Panc1 (cell line): ENCODE results near the gene DCST2. TPM values are rescaled to one million over a fixed set of nuclear protein-coding genes. Genes with fewer than 3 reads are reported as not detected.

Experiments
- ATAC-seq: fragments of 200-7000 bp; cut with Tn5 transposase; 2 replicates; pipeline ENCODE4 v1.9.1; 2020; ENCODE audit warnings: mild to moderate bottlenecking, moderate library complexity
- BruUV-seq: library from RNA; stranded (reverse); fragments of 400-500 nt; replicated peaks from 2 replicates; lab custom pipeline; 2021; lab: Mats Ljungman, UMichigan
- CTCF ChIA-PET: fragments of 300-600 bp; sonication (Branson Sonifier 250); formaldehyde crosslinking; loops from one replicate; lab custom pipeline; 2022; ENCODE audit warnings: antibody characterized with exemption; lab: Charles Lee
- POLR2A ChIA-PET: fragments of 300-600 bp; sonication (Branson Sonifier 250); formaldehyde crosslinking; loops from one replicate; lab custom pipeline; 2022; ENCODE audit warnings: antibody characterized with exemption; lab: Charles Lee
- DNase-seq: peaks from one replicate; pipeline ENCODE4 v3.0.0-alpha.2; 2010; ENCODE audit warnings: low read depth, low spot score
- H3K27ac ChIP-seq: 2 replicates; pipeline ENCODE4 v1.5.1; 2011; ENCODE audit warnings: mild to moderate bottlenecking, low read length, inconsistent platforms
- H3K27me3 ChIP-seq: fragments of 200-500 bp; sonication (Bioruptor generic); 2 replicates; pipeline ENCODE4 v1.6.0; 2014; ENCODE audit warnings: low read length, inconsistent platforms; ENCODE audit not compliant: control insufficient read depth, insufficient read depth
- H3K36me3 ChIP-seq: fragments of 200-500 bp; sonication (Bioruptor generic); 2 replicates; pipeline ENCODE4 v1.5.1; 2014; ENCODE audit warnings: inconsistent platforms, mild to moderate bottlenecking, low read length, moderate library complexity; ENCODE audit not compliant: control insufficient read depth, insufficient read depth
- H3K4me1 ChIP-seq: 2 replicates; pipeline ENCODE4 v1.5.1; 2011; ENCODE audit warnings: inconsistent platforms, mild to moderate bottlenecking, low read length, moderate library complexity; ENCODE audit not compliant: control insufficient read depth, insufficient read depth
- H3K4me3 ChIP-seq, 2 experiments: 2 replicates each; pipeline ENCODE4 v1.5.1; 2011 to 2012; ENCODE audit warnings: low read depth in 2 of 2, low read length in 2 of 2, mild to moderate bottlenecking in 2 of 2, inconsistent platforms in 1 of 2, moderate library complexity in 1 of 2
- H3K9me3 ChIP-seq: fragments of 200-500 bp; sonication (Bioruptor generic); 2 replicates; pipeline ENCODE4 v1.5.1; 2014; ENCODE audit warnings: low read depth, mild to moderate bottlenecking, inconsistent platforms, low read length, moderate library complexity; ENCODE audit not compliant: control insufficient read depth, insufficient read depth
- CTCF ChIP-seq: fragments of 450-650 bp; IDR thresholded peaks from 2 replicates; pipeline ENCODE4 v1.5.1; 2017; ENCODE audit warnings: mild to moderate bottlenecking
- POLR2AphosphoS5 ChIP-seq: IDR thresholded peaks from 2 replicates; pipeline ENCODE4 v1.6.1; 2012; ENCODE audit warnings: mild to moderate bottlenecking, low read depth, low read length, moderate library complexity
- REST ChIP-seq, 2 experiments: IDR thresholded peaks; 2 replicates each; pipeline ENCODE4 v1.6.1; 2011 to 2012; ENCODE audit warnings: low read depth in 2 of 2, control low read depth in 1 of 2, low read length in 1 of 2, mild to moderate bottlenecking in 1 of 2, moderate library complexity in 1 of 2; ENCODE audit not compliant: insufficient read depth in 1 of 2
- SIN3A ChIP-seq: IDR thresholded peaks from 2 replicates; pipeline ENCODE4 v1.6.1; 2012; ENCODE audit warnings: low read depth, mild to moderate bottlenecking, low read length, moderate library complexity, borderline replicate concordance; ENCODE audit not compliant: insufficient read depth
- TCF7L2 ChIP-seq: IDR thresholded peaks from 2 replicates; pipeline ENCODE4 v1.6.1; 2011; ENCODE audit warnings: mild to moderate bottlenecking, low read depth, low read length, inconsistent platforms
- in situ Hi-C: cut with HindIII; loops from 2 replicates; pipeline ENCODE4 v1.10.0; 2016; ENCODE audit warnings: low sequenced_read_pairs, low pct_unique_long_range_greater_than_20kb
- intact Hi-C: fragments of 100-400 bp; cut with micrococcal nuclease; formaldehyde crosslinking; loops from one replicate; pipeline ENCODE4 v1.10.0; 2022; ENCODE audit not compliant: unreplicated experiment
- total RNA-seq: library from RNA; stranded (reverse); gene quantifications from one replicate; pipeline ENCODE4 v1.2.1, GENCODE V29; 2021; ENCODE audit not compliant: unreplicated experiment

DCST2 gene
- total RNA-seq, 1 experiment from 2014 or later = 0.13 TPM

GRCh38 chr1:155024315-155024714, 9.3 kb downstream of the DCST2 start:
- no peak for ATAC-seq
- no peaks in the 10 kb centered on the region for H3K9me3 ChIP-seq
- no peak for DNase-seq
- H3K4me3 ChIP-seq = no peak overlapping the region
- CTCF ChIA-PET = interaction anchor here (1.2 kb wide), 1 partner anchor 61 kb away, joined by 3 read pairs; no protein-coding TSS in a partner anchor
- H3K27ac ChIP-seq = no peak overlapping the region
- TF ChIP-seq CTCF (no peak), POLR2AphosphoS5 (no peak), TCF7L2 (no peak), SIN3A (no peak), REST (IDR thresholded peaks at IDR 0.05; ENCODE audit: insufficient read depth in 1 of 2, low read depth in 2 of 2, low read length in 1 of 2) (no peak)
- in situ Hi-C loops (no loop called here), intact Hi-C loops (no loop called here)
- POLR2A ChIA-PET = no interaction called here
- no peaks in the 10 kb centered on the region for H3K27me3 ChIP-seq
- H3K4me1 ChIP-seq = no peaks in the 10 kb centered on the region
- no peaks in the 10 kb centered on the region for H3K36me3 ChIP-seq
- no TSS peak for BruUV-seq

- ATAC-seq (no peak), DNase-seq (no peak)
- Histone ChIP-seq H3K36me3 (no peaks in the 10 kb centered on the region), H3K27ac (no peak overlapping the region), H3K9me3 (no peaks in the 10 kb centered on the region), H3K4me3 (no peak overlapping the region), H3K4me1 (peaks cover 2% of the 10 kb centered on the region; the same call in 1 of the 2 replicates), H3K27me3 (no peaks in the 10 kb centered on the region)
- CTCF ChIA-PET = no interaction called here
- in situ Hi-C loops = no loop called here
- BruUV-seq = no TSS peak
- TF ChIP-seq POLR2AphosphoS5 (no peak), REST (IDR thresholded peaks at IDR 0.05; ENCODE audit: insufficient read depth in 1 of 2, low read depth in 2 of 2, low read length in 1 of 2) (no peak), CTCF (no peak), TCF7L2 (no peak), SIN3A (no peak)
- POLR2A ChIA-PET = no interaction called here
- intact Hi-C loops = no loop called here
These were observed 10.0 kb downstream of the DCST2 start for GRCh38 chr1:155023627-155024026.
